ENCODE data around the gene WEE2.

DNA sequence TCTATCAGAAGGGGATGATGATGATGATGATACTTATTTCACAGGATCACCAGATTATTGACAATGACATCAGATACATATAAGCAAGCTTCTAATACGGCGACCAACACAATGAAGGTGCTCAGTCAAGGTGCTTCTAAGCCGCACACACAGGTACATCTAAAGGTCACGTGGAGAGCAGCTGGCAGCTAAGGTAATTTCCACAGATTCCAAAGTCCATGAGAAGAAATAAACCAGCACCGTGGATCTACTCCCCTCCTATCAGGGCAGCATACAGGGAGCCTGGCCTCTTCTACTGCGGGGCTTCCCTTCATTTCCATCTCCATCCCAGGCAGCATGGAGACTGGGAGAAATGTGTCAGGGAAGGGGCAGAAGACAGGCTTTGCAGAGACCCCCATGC lies 43.7 kb upstream of the WEE2 start:
- TF ChIP-seq GABPA (tag; conservative IDR thresholded peaks at IDR 0.05; ENCODE audit: low read depth) (no peak), FOXM1 (IDR thresholded peaks at IDR 0.05; ENCODE audit: low read depth) (no peak), FOXM1 (CRISPR knock-in tag; IDR thresholded peaks at IDR 0.05; ENCODE audit: low read depth) (no peak), HDAC1 (IDR thresholded peaks at IDR 0.05) (no peak), RFX5 (IDR thresholded peaks at IDR 0.05; ENCODE audit: low read depth, low read length) (no peak)
- TF ChIP-seq, protein P1, sequence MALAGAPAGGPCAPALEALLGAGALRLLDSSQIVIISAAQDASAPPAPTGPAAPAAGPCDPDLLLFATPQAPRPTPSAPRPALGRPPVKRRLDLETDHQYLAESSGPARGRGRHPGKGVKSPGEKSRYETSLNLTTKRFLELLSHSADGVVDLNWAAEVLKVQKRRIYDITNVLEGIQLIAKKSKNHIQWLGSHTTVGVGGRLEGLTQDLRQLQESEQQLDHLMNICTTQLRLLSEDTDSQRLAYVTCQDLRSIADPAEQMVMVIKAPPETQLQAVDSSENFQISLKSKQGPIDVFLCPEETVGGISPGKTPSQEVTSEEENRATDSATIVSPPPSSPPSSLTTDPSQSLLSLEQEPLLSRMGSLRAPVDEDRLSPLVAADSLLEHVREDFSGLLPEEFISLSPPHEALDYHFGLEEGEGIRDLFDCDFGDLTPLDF (CRISPR knock-in tag; IDR thresholded peaks at IDR 0.05), result no peak
- TF ChIP-seq, protein P2, sequence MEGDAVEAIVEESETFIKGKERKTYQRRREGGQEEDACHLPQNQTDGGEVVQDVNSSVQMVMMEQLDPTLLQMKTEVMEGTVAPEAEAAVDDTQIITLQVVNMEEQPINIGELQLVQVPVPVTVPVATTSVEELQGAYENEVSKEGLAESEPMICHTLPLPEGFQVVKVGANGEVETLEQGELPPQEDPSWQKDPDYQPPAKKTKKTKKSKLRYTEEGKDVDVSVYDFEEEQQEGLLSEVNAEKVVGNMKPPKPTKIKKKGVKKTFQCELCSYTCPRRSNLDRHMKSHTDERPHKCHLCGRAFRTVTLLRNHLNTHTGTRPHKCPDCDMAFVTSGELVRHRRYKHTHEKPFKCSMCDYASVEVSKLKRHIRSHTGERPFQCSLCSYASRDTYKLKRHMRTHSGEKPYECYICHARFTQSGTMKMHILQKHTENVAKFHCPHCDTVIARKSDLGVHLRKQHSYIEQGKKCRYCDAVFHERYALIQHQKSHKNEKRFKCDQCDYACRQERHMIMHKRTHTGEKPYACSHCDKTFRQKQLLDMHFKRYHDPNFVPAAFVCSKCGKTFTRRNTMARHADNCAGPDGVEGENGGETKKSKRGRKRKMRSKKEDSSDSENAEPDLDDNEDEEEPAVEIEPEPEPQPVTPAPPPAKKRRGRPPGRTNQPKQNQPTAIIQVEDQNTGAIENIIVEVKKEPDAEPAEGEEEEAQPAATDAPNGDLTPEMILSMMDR (IDR thresholded peaks at IDR 0.05 in 2 of 3, conservative IDR thresholded peaks at IDR 0.05 in 1 of 3; ENCODE audit: insufficient read depth in 2 of 3, low read depth in 1 of 3, low read length in 3 of 3), result no peak
- TF ChIP-seq, protein P3, sequence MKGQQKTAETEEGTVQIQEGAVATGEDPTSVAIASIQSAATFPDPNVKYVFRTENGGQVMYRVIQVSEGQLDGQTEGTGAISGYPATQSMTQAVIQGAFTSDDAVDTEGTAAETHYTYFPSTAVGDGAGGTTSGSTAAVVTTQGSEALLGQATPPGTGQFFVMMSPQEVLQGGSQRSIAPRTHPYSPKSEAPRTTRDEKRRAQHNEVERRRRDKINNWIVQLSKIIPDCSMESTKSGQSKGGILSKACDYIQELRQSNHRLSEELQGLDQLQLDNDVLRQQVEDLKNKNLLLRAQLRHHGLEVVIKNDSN (CRISPR knock-in tag; IDR thresholded peaks at IDR 0.05), result no peak
- TF ChIP-seq, protein P4, sequence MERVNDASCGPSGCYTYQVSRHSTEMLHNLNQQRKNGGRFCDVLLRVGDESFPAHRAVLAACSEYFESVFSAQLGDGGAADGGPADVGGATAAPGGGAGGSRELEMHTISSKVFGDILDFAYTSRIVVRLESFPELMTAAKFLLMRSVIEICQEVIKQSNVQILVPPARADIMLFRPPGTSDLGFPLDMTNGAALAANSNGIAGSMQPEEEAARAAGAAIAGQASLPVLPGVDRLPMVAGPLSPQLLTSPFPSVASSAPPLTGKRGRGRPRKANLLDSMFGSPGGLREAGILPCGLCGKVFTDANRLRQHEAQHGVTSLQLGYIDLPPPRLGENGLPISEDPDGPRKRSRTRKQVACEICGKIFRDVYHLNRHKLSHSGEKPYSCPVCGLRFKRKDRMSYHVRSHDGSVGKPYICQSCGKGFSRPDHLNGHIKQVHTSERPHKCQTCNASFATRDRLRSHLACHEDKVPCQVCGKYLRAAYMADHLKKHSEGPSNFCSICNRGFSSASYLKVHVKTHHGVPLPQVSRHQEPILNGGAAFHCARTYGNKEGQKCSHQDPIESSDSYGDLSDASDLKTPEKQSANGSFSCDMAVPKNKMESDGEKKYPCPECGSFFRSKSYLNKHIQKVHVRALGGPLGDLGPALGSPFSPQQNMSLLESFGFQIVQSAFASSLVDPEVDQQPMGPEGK (CRISPR knock-in tag; IDR thresholded peaks at IDR 0.05; ENCODE audit: borderline replicate concordance), result no peak

All from K562 (cell line).